Progenitor cell of endocrine pancreas (in vitro differentiated cells): Measurements from ENCODE around the gene CBL. TPM values are rescaled to one million over a fixed set of nuclear protein-coding genes. Genes with fewer than 3 reads are reported as not detected.

ENCODE experiments used
- DNase-seq: peaks from one replicate; pipeline ENCODE4 v3.0.0; 2021; ENCODE audit warnings: low spot score; ENCODE audit not compliant: unreplicated experiment
- H3K27ac Mint-ChIP-seq: 2 replicates; pipeline ENCODE4 v1.8.0; 2021; ENCODE audit warnings: mild to moderate bottlenecking, moderate library complexity, mixed read lengths
- H3K27me3 Mint-ChIP-seq: 2 replicates; pipeline ENCODE4 v1.8.0; 2021; ENCODE audit warnings: mixed read lengths
- H3K36me3 Mint-ChIP-seq: 2 replicates; pipeline ENCODE4 v1.8.0; 2022; ENCODE audit warnings: mixed read lengths; ENCODE audit not compliant: insufficient read depth
- H3K4me1 Mint-ChIP-seq: 2 replicates; pipeline ENCODE4 v1.8.0; 2021; ENCODE audit warnings: low read depth, mixed read lengths
- H3K4me3 Mint-ChIP-seq: 2 replicates; pipeline ENCODE4 v1.8.0; 2021; ENCODE audit warnings: low read depth, mild to moderate bottlenecking, moderate library complexity, mixed read lengths
- H3K9me3 Mint-ChIP-seq: 2 replicates; pipeline ENCODE4 v1.8.0; 2021; ENCODE audit warnings: low read depth, mixed read lengths
- total RNA-seq: library from RNA; stranded (reverse); gene quantifications from 2 replicates; pipeline ENCODE4 v1.2.1, GENCODE V29; 2021
- TF ChIP-seq, protein P1 (sequence below): fragments of 200-600 bp; sonication (generic); IDR thresholded peaks from one replicate; pipeline ENCODE4 v1.5.0; 2021; ENCODE audit warnings: antibody characterized with exemption, mild to moderate bottlenecking; ENCODE audit not compliant: unreplicated experiment

The CBL gene
- total RNA-seq, 1 donor from 2014 or later, result 26.4 TPM

DNA sequence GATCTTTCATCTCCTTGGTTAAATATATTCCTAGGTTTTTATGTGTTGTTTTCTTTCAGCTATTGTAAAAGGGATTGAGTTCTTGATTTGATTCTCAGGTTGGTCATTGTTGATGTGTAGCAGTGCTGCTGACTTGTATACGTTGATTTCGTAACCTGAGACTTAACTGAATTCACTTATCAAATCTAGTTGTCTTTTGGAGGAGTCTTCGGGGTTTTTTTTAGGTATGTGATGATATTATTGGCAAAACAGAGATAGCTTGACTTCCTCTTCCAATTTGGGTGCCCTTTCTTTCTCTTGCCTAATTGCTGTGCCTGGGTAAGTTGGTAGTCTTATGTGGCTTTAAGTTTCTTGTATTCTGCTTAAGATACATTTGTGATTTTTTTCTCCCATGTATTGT is 52.8 kb downstream of the CBL start:
- H3K27me3 Mint-ChIP-seq, result no peaks in the 10 kb centered on the region
- no peak for DNase-seq
- no peaks in the 10 kb centered on the region for H3K9me3 Mint-ChIP-seq
- TF ChIP-seq, protein P1, sequence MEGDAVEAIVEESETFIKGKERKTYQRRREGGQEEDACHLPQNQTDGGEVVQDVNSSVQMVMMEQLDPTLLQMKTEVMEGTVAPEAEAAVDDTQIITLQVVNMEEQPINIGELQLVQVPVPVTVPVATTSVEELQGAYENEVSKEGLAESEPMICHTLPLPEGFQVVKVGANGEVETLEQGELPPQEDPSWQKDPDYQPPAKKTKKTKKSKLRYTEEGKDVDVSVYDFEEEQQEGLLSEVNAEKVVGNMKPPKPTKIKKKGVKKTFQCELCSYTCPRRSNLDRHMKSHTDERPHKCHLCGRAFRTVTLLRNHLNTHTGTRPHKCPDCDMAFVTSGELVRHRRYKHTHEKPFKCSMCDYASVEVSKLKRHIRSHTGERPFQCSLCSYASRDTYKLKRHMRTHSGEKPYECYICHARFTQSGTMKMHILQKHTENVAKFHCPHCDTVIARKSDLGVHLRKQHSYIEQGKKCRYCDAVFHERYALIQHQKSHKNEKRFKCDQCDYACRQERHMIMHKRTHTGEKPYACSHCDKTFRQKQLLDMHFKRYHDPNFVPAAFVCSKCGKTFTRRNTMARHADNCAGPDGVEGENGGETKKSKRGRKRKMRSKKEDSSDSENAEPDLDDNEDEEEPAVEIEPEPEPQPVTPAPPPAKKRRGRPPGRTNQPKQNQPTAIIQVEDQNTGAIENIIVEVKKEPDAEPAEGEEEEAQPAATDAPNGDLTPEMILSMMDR, result no peak
- H3K4me3 Mint-ChIP-seq, result no peak overlapping the region
- peak overlapping the region; percentile 10 for H3K27ac Mint-ChIP-seq
- H3K36me3 Mint-ChIP-seq, result peaks cover 4% of the 10 kb centered on the region
- peaks cover 2% of the 10 kb centered on the region for H3K4me1 Mint-ChIP-seq

DNA sequence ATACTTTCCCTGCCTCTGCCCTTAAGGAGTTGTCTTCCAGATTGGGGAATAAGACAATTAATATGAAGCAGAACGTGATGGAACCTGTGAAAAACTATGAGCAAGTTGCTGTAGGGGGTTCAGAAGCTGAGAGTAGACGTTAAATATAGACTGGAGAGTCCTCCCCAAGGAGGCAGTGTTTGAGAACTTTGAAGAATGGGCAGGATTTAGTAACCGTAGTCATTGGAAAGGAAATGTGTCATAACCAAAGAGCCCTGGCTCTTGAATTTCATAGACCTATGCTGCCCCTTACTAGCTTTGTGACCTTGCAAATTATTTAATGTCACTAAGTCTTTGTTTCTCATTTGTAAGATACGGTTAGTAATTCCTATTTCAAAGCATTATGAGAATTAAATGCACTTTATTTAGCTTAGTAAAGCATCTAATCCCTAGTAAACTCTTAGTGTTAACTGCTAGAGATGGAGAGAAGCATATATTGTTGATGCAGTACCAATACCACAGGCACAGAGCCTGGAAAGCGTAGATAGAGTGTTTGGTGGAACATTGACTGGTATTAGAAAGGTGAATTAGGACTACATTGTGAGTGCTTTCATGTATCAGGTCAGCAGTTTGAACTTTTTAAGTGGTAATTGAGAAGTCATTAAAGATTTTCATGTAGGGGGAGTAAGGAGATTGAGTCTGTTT is 56.7 kb downstream of the CBL start:
- Mint-ChIP-seq H3K36me3 (no peaks in the 10 kb centered on the region), H3K4me1 (peaks cover 6% of the 10 kb centered on the region), H3K9me3 (no peaks in the 10 kb centered on the region), H3K27ac (no peak overlapping the region), H3K27me3 (no peaks in the 10 kb centered on the region), H3K4me3 (no peak overlapping the region)
- DNase-seq, result no peak
- TF ChIP-seq, protein P1, result no peak

- Mint-ChIP-seq H3K27ac (no peak overlapping the region), H3K9me3 (no peaks in the 10 kb centered on the region), H3K4me3 (no peak overlapping the region), H3K36me3 (no peaks in the 10 kb centered on the region), H3K4me1 (peaks cover 6% of the 10 kb centered on the region), H3K27me3 (no peaks in the 10 kb centered on the region)
- DNase-seq, result no peak
- TF ChIP-seq, protein P1, result no peak
These were observed 57.3 kb downstream of the CBL start for GRCh38 chr11:119263352-119263940.

DNA sequence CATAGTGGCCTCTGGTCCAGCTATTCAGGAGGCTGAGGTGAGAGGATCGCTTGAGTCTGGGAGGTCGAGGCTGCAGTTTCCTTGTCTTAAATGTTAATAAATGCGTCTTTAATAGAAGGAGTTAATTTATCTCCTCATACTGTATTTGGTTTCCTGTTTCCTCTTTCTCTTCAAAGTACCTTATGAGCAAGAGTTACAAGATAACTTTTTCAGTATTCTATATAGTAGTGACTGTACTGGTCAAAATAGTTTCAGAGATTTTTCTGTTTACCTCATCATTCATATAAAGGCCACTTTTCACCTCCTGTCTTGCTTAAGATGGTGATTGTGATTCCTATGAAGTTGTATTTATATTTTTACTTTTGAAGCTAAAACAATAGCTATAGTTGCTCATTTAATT is 59.9 kb downstream of the CBL start:
- Mint-ChIP-seq H3K27me3 (no peaks in the 10 kb centered on the region), H3K36me3 (no peaks in the 10 kb centered on the region), H3K27ac (no peak overlapping the region), H3K4me3 (no peak overlapping the region), H3K4me1 (peaks cover 3% of the 10 kb centered on the region), H3K9me3 (no peaks in the 10 kb centered on the region)
- TF ChIP-seq, protein P1, result no peak
- DNase-seq, result no peak

- Mint-ChIP-seq H3K27me3 (no peaks in the 10 kb centered on the region), H3K36me3 (no peaks in the 10 kb centered on the region), H3K4me3 (no peak overlapping the region), H3K4me1 (peaks cover 3% of the 10 kb centered on the region), H3K9me3 (no peaks in the 10 kb centered on the region), H3K27ac (no peak overlapping the region)
- DNase-seq, result no peak
- TF ChIP-seq, protein P1, result no peak
These were observed 60.5 kb downstream of the CBL start for GRCh38 chr11:119266517-119267255.
